AG10803 (cell line): Measurements from ENCODE around the gene DDX39B.
A peak's percentile ranks its signal among the peaks of the same experiment; 100 is the strongest.

ENCODE experiments used
- DNase-seq: peaks from one replicate; pipeline ENCODE4 v3.0.0; 2010; ENCODE audit warnings: low read depth
- H3K4me3 ChIP-seq: 2 replicates; pipeline ENCODE4 v1.5.1; 2011; ENCODE audit warnings: mild to moderate bottlenecking, low read length, control low read depth
- TF ChIP-seq, protein P1 (sequence below): conservative IDR thresholded peaks from 2 replicates; pipeline ENCODE4 v1.5.1; 2011; ENCODE audit warnings: mild to moderate bottlenecking, low read length, control low read depth, inconsistent platforms

The DDX39B gene

DNA sequence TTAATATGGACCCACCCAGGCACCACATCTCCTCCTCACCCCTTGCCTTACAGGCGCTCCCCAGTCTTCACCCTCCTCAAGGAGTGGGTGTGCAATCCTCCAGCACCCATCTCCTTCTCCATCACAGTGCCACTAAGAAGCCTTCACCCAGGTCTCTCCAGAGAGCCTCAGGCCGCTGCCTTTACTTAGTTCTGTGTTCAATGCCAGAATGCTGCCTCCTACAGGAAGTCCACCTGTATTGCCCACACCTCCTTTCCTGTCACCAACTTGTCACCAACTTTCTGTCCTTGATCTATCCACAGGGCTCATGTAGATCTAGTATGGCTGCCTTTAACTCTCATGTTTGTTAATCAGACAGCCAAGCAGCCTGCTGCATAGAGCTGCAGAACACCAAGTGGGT is 43.7 kb upstream of the DDX39B start:
- TF ChIP-seq, protein P1, sequence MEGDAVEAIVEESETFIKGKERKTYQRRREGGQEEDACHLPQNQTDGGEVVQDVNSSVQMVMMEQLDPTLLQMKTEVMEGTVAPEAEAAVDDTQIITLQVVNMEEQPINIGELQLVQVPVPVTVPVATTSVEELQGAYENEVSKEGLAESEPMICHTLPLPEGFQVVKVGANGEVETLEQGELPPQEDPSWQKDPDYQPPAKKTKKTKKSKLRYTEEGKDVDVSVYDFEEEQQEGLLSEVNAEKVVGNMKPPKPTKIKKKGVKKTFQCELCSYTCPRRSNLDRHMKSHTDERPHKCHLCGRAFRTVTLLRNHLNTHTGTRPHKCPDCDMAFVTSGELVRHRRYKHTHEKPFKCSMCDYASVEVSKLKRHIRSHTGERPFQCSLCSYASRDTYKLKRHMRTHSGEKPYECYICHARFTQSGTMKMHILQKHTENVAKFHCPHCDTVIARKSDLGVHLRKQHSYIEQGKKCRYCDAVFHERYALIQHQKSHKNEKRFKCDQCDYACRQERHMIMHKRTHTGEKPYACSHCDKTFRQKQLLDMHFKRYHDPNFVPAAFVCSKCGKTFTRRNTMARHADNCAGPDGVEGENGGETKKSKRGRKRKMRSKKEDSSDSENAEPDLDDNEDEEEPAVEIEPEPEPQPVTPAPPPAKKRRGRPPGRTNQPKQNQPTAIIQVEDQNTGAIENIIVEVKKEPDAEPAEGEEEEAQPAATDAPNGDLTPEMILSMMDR = peak; percentile 28; the same call in 1 of the 2 replicates
- H3K4me3 ChIP-seq = no peak overlapping the region
- DNase-seq = no peak

DNA sequence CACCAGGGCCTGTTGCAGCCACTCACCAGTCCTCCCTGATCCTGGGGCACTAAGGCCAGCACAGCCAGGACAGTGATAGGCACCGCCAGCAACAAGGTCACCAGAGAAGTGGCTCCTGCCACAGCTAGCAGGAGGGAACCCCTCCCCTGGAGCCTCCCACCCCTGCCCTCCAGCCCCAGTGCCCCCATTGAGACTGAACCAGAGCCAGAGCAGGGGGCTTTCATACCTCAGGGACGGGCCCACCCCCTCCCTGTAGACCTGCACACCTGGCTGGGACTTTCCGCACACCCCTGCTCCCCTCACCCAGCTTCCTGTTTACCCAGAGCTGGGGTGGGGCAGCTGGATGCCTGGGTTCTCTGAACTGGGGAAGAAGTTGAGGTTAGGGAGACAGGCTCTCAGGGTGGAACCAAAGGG is 40.4 kb upstream of the DDX39B start, which contains the start of gene LTB:
Gene LTB, minus strand, starts transcription at position 195 of the 414 bp plus-strand sequence. Its CDS starts 7 bp downstream, at position 188.
- peak within 1 kb of the TSS; percentile 90 for H3K4me3 ChIP-seq
- TF ChIP-seq, protein P1 = no peak
- no peak for DNase-seq

DNA sequence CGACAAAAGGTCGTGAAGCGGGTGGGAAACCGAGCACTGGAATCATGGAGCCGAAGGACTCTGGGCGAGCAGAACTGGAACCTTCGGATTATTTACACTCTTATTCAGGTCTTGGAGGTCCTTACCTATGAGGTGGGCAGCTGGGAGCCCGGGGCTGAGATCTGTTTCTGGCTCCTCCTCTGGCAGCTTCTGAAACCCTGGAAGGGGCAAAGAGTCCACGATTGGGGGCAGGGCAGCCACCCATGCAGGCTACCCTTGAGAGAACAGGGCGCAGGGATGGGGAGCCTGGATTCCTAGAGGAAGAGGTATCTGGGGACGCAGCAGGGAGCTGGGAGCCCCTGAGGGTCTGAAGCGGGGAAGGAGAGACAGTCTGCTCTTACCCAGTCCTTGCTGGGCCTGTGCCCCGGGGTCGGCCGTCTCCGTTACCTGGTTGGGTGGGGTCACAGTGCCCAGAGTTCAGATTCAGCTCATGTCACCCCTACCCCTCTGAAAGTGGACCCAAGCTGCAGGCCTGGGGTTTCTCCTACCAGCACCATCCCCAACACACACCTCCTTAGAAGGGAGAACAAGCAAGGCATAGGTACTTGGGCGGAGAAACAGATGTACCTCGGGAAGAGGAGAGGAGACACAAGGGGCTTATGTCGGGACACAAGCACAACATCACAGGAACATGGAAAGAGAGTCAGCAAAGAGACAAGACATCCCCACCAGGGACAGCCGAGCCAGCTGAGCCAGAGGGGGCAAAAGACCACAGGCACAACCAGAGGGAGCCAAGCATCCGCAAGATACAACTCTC is 39.8 kb upstream of the DDX39B start:
- peak overlapping the region; percentile 90 for H3K4me3 ChIP-seq

DNA sequence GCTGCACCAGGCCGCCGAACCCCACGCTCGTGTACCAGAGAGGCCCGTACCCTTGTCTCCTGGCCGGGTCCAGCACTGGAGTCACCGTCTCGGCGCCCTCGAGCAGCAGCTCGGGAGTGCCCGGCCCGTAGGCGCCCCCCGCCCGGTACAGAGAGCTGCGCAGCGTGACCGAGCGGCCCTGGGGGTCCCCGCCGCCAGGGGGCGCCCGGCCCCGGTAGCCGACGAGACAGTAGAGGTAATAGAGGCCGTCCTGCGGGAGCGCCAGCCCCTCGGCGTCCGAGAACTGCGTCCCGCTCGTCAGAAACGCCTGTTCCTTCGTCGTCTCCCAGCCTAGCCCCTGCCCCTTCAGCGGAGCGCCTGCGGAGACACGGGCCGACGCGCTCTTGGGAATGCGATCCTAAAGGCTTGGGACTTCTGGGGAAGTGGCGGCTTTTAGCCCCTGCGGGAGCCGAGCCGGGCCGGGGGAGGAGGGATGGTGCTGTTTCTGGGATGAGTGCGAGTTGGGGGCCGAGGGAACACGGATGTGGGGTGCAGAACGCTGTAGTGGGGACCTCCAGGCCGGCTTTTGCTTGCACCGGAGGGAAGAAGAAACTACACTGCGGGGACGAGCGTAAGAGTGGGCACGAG is 39.1 kb upstream of the DDX39B start:
- peak overlapping the region; percentile 90 for H3K4me3 ChIP-seq
- peak; percentile 72 for DNase-seq
- TF ChIP-seq, protein P1 = peak; percentile 67

More for the DNA sequence above, 39.8 kb upstream of the DDX39B start:
- no peak for DNase-seq
- TF ChIP-seq, protein P1 = 0 out of 2 replicates have a peak, but pooled peaks have one; percentile 4

DNA sequence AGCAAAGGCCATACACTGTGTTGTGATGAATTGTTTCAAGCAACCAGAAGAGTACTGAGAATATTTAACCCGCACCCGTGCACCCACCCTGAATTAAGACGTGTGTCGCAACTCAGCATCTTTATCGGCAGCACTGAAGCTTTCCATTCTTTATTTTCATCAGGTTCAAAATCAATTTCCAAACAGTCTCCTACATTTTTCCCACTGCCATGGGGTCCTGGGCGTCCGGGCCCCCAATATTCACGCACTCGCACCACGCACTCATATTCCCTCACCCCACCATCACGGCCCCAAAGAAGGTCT is 38.6 kb upstream of the DDX39B start:
- H3K4me3 ChIP-seq = peak overlapping the region; percentile 90
- TF ChIP-seq, protein P1 = no peak
- no peak for DNase-seq

DNA sequence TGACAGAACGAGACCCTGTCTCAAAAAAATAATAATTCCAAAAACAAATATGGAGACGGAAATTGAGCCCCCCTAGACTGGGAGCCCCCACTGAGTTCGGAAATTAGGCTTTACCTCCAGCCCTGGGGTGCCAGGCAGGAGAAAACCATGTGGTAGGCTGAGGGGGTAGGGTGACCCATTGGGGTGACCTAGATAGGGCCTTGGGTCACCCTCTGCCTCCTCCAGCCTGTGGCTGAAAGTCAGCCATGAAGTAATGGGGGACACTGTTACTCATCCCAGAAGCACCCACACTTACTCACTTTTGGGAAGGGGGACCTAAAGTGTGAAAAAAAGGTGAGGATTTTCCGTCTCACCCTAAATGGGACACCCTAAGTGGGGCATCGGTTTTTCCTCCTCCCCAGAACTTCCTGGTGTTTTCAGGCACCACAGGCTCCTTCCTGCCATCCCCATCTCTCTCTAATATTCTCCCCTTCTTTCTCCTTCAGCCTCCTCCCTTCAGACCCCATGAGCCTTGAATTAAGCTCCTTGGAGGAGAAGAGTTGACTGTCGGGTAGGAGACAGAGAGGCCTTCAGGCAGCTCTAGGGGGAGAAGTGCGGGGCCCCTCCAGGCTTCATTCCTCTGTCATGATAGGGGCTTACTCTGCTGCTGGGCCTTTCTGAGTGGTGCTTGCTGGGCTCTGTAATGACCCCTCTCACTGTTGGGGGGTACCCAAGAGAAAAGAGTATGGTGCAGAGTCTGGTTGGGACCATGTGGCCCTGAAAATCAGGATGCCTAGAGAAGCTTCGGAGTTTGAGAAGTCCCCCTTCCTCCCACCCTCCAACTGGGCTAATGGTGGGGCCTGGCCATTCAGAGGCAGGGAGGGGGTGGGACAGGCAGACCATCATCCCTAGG is 38.0 kb upstream of the DDX39B start:
- TF ChIP-seq, protein P1 = no peak
- no peak overlapping the region for H3K4me3 ChIP-seq
- DNase-seq = no peak
